ENCODE measurements around the gene QSOX1. TPM values are rescaled to one million over a fixed set of nuclear protein-coding genes. Genes with fewer than 3 reads are reported as not detected.
A peak's percentile ranks its signal among the peaks of the same experiment; 100 is the strongest.

The QSOX1 gene
- total RNA-seq, 1 donor from 2014 or later: 202 TPM

DNA sequence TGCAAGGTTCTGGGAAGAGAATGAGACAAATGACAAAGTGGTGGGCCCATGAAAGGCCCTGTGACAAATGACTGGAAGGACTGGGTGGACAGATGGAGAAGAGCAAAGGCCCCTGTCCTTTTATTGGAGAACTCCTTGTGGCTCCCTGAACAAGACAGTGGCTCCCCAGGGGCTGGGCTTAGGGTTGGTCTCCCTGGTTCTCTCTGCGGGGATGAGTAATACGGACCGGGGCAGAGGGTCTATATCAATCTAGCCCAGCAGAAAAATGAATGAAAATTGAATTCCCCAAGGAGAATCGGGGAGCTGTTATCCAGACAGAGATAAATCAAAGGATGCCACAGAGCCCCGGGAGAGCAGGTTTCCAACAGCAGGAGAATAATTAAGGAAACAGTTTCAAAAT, 70.2 kb downstream of the QSOX1 start:
- H3K27me3 ChIP-seq (ENCODE audit: control insufficient read depth, insufficient read depth, low read length): peaks cover 48% of the 10 kb centered on the region
- TF ChIP-seq, protein P1, sequence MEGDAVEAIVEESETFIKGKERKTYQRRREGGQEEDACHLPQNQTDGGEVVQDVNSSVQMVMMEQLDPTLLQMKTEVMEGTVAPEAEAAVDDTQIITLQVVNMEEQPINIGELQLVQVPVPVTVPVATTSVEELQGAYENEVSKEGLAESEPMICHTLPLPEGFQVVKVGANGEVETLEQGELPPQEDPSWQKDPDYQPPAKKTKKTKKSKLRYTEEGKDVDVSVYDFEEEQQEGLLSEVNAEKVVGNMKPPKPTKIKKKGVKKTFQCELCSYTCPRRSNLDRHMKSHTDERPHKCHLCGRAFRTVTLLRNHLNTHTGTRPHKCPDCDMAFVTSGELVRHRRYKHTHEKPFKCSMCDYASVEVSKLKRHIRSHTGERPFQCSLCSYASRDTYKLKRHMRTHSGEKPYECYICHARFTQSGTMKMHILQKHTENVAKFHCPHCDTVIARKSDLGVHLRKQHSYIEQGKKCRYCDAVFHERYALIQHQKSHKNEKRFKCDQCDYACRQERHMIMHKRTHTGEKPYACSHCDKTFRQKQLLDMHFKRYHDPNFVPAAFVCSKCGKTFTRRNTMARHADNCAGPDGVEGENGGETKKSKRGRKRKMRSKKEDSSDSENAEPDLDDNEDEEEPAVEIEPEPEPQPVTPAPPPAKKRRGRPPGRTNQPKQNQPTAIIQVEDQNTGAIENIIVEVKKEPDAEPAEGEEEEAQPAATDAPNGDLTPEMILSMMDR (IDR thresholded peaks at IDR 0.05; ENCODE audit: insufficient read depth, low read length, poor library complexity, severe bottlenecking): no peak
- H3K4me3 ChIP-seq (ENCODE audit: low read depth, low read length): no peak overlapping the region
- no peak for DNase-seq (ENCODE audit: low read depth)
- H3K36me3 ChIP-seq (ENCODE audit: control insufficient read depth, insufficient read depth, low read length): no peaks in the 10 kb centered on the region

DNA sequence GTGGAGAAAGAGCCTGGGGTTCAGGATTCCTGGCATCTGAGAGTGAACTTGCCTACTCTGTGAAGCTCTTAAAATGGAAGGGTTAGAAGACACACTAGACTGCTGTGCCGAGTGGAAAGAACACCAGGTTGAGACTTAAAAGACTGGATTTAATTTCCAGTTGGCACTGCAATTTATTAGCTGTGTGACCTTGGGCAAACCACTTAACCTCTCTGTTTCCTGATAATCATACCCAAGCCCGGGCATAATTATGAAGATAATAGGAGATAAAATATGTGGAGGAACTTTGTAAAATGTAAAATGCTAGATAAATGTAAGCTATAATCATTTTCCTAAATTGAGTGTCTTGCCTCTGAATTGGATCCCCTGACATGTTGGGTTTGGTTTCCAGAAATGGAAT, 70.7 kb downstream of the QSOX1 start:
- TF ChIP-seq, protein P1 (IDR thresholded peaks at IDR 0.05; ENCODE audit: insufficient read depth, low read length, poor library complexity, severe bottlenecking): no peak

DNA sequence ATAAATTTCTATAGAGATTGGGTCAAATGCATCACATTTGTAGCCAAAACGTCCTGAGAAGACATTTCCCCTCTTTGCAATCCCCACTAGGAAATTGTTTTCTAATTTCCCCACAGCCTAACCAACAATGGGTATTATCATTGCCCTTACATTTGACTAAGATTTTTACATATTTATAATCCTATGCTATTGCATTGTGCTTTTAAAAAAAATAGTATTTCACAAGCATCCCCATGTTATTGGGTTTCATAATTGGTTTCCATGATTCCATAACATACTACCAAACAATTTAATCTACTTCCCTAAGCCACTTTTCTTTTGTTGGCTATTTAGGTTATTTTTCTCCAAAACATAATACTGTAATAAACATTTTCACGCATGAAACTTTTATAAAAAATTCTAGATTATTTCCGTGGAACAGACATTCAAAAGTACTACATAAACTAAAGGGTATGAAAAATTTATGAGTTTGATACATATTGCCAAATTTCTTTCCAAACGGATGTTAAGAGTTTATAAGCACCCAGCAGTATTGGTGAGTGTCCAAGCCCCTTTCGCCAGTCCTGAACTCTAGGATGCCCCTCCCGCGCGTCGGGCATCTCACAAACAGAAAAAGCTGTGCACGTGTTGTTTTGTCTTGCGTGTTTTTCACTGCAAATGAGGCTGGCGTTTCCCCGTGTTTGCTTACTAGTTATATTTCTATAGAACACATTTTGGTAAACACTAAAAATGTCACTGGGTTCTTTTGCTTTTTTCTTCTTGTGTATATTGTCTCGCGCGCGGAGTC, 73.4 kb downstream of the QSOX1 start:
- DNase-seq (ENCODE audit: low read depth): no peak
- H3K4me3 ChIP-seq (ENCODE audit: low read depth, low read length): no peak overlapping the region
- TF ChIP-seq, protein P1 (IDR thresholded peaks at IDR 0.05; ENCODE audit: insufficient read depth, low read length, poor library complexity, severe bottlenecking): no peak
- H3K27me3 ChIP-seq (ENCODE audit: control insufficient read depth, insufficient read depth, low read length): peaks cover 70% of the 10 kb centered on the region
- H3K36me3 ChIP-seq (ENCODE audit: control insufficient read depth, insufficient read depth, low read length): no peaks in the 10 kb centered on the region

More for the DNA sequence above, 70.7 kb downstream of the QSOX1 start:
- Histone ChIP-seq H3K4me3 (ENCODE audit: low read depth, low read length) (no peak overlapping the region), H3K36me3 (ENCODE audit: control insufficient read depth, insufficient read depth, low read length) (no peaks in the 10 kb centered on the region), H3K27me3 (ENCODE audit: control insufficient read depth, insufficient read depth, low read length) (peaks cover 51% of the 10 kb centered on the region)
- no peak for DNase-seq (ENCODE audit: low read depth)

DNA sequence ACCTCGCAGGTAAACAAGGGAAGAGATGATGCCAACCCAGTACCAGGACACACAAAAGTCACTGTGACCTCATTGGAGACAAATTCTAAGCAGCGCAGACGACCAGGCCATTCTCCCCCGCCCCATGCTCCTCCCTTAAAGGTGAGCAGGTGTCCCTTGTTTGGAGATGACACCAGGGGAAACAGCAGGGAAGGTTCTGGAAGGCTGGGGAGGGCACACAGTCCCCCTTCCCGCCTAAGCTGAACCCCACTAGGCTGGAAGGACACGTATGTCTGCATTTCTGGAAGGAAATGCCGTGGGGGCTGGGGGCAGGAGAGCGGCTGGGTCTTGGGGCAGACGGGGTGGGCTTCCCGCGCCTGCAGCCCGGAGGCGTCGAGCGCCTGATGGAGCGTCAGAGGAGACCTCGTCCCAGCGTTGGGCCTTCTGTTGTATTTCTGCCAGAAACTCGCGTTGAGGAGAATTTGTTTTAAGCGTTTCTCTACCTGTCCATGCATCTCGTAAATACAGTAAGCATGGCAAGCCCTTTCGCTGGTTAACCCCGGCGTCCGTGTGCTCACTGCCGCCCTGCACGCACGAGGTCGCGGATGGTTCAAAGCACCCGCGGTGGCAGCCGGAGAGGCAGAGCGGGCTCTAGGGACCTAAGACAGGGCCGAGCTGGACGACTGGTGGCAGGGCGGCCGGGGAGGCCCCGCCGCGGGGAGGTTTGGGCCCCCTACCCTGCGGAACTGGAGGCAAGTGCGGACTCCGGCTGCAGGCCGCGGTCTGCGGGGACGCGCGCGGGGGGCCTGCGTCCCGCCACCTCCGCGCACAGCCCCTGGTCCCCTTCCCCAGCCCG, 74.2 kb downstream of the QSOX1 start:
- TF ChIP-seq, protein P1 (IDR thresholded peaks at IDR 0.05; ENCODE audit: insufficient read depth, low read length, poor library complexity, severe bottlenecking): no peak
- H3K27me3 ChIP-seq (ENCODE audit: control insufficient read depth, insufficient read depth, low read length): peaks cover 78% of the 10 kb centered on the region
- H3K4me3 ChIP-seq (ENCODE audit: low read depth, low read length): peak overlapping the region; percentile 35
- no peaks in the 10 kb centered on the region for H3K36me3 ChIP-seq (ENCODE audit: control insufficient read depth, insufficient read depth, low read length)
- DNase-seq (ENCODE audit: low read depth): no peak

DNA sequence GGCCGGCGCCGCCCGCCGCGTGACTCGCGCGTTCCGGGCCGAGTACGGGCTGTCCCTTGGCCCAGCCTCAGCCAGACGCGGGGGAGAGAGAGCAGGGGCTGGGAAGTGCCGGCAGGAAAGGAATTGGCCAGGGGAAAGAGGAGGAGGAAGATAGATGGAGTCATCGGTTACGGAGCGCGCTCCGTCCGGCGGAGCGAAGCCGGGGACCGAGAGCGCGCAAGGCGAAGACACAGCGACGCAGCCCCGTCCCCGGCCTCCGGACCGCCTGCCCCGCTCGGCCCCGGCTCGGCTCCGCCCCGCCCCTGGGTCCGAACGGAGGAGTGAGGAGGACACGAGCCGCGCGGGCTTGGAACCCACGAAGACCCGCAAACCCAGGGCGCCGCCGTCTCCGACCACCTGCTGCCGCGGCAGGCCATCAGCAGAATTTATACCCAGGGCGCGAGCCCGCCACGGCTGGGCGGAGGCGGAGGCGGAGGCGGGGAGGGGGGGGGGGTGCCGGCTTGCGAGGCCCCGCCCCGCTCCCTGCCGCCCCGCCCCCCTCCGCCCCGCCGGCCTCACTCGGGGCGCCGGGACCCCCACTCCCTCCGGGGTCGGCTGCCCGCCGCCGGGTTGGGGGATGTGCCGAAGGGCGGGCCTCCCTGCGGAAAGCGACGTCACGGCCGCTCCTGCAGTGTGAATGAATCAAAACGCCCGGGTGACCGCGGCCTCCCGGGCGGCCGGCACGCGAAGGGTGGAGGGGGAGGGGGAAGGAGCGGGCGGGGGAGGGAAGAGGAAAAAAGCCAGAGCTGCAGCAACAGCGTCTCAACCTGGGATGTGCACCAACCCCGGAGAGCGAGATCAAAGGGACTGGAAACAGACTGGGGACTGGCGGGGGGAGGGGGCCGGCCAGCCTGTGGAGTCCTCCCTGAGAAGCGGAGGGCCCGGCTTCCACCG, 75.1 kb downstream of the QSOX1 start, which contains the start of gene LHX4:
Gene LHX4 (plus strand): TSS at position 782 of the 933 bp plus-strand sequence. CDS start 266 bp downstream, outside the sequence.
- no peak for DNase-seq (ENCODE audit: low read depth)
- H3K27me3 ChIP-seq (ENCODE audit: control insufficient read depth, insufficient read depth, low read length): peaks cover 79% of the 10 kb centered on the region
- H3K36me3 ChIP-seq (ENCODE audit: control insufficient read depth, insufficient read depth, low read length): no peaks in the 10 kb centered on the region
- H3K4me3 ChIP-seq (ENCODE audit: low read depth, low read length): peak within 1 kb of the TSS; percentile 35
- TF ChIP-seq, protein P1 (IDR thresholded peaks at IDR 0.05; ENCODE audit: insufficient read depth, low read length, poor library complexity, severe bottlenecking): no peak

Data from kidney epithelial cell (primary cell).